ENCODE data around the gene RBM27.
A peak's percentile ranks its signal among the peaks of the same experiment; 100 is the strongest.
"Not testable (repeated sequence)": the region's sequence is repeated elsewhere in the genome, so short reads cannot be mapped to it uniquely, and the experiment has no call there.

Gene RBM27

GRCh38 chr5:146203011-146203871 lies at the start of gene RBM27:
RBM27 (plus strand) TSS chr5:146203605; CDS start chr5:146203766, 161 bp downstream.
- peak; percentile 98 for DNase-seq (ENCODE audit: low read depth)

DNA sequence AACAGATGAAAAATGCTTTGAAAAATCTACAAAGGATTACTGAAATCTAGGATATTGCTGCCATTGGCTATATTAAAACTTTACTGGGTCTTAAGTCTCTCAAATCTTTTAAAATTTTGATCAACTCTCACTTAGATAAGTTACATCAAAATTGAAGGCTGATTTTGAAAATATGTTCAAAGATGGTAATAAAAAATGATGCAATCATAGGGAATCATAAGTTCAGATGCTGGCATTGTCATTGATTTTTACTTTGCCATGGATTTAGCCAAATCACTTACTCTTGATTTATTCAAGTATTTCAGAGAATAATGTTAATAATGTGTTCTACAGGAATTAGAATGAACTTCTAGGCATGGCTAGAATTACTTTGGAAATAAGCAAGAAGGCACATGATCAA lies 45.1 kb upstream of the RBM27 start:
- DNase-seq (ENCODE audit: low read depth) = no peak

- DNase-seq (ENCODE audit: low read depth) = no peak
Observed at GRCh38 chr5:146164382-146164781, 39.0 kb upstream of the RBM27 start.

DNA sequence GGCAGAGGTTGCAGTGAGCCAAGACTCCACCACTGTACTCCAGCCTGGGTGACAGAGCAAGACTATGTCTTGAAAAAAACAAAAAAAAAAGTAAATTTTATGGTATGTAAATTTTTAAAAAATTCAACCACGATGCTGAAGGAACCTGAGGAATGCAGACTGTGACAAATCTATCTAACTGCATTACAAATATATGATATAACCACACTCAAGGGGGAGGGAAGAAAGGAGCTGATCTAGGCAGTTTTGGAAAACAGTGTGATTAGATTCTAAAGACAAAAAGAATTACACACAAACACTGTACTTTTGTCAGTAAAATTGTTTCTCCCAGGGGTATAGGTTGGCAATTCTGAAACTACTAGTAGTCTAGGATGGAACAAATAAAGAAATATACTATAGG lies 37.9 kb upstream of the RBM27 start:
- no peak for DNase-seq (ENCODE audit: low read depth)

DNA sequence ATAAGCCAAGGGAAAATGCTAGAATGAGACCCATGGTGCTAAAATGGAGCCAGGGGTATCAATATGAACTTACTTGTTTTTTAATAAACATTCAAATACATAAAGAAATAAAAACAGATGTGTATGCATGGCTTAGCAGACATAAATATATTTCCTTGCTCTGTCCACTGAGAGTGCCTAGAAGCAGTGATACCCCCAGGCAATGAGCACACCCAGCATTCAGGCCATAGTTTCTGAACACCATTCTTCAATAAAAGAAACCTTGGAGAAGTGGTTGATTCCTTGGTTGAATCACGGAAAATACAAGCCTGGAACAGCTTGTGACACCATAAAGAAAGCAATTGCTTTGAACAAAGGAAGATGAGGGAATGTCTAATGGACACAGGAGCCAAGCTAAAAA lies 37.5 kb upstream of the RBM27 start:
- no peak for DNase-seq (ENCODE audit: low read depth)

DNA sequence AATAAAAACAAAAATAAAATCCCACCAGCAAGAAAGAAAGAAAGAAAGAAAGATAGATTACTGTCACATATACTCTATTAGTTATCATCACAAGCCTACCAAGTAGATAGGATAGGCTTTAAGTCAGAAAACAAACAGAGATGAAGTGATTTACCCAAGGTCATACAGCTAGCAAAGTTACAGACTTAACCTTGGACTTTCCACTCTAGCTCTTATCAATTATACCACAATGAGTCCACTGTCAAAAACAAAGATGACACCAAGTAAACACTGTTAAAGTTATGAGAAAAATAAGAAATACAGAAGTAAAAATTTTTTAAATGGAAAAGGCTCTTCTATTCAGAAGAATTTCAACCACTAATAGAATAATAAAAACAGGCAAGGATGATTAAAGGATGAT lies 34.3 kb upstream of the RBM27 start:
- no peak for DNase-seq (ENCODE audit: low read depth)

GRCh38 chr5:146173049-146173448 lies 30.4 kb upstream of the RBM27 start:
- DNase-seq (ENCODE audit: low read depth) = not testable (repeated sequence)

- no peak for DNase-seq (ENCODE audit: low read depth)
Observed at GRCh38 chr5:146173597-146173996, 29.8 kb upstream of the RBM27 start.

GRCh38 chr5:146176805-146177204 lies 26.6 kb upstream of the RBM27 start:
- no peak for DNase-seq (ENCODE audit: low read depth)

DNA sequence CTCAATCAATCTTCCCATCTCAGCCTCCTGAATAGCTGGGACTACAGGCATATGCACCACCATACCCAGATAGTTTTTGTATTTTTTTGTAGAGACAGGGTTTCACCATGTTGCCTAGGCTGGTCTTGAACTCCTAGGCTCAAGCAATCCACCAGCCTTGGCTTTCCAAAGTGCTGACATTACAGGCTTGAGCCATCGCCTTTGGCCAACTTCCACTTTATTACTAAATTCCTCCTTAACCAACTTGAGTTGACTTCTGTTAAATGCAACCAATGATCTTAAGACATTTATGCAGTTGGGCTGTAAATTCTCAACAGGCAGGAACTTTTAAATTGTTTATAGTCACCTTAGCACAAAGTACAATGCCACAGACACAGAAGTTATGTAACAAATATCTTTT lies 23.7 kb upstream of the RBM27 start:
- no peak for DNase-seq (ENCODE audit: low read depth)

GRCh38 chr5:146183403-146183802 lies 20.0 kb upstream of the RBM27 start:
- not testable (repeated sequence) for DNase-seq (ENCODE audit: low read depth)

- no peak for DNase-seq (ENCODE audit: low read depth)
Observed at GRCh38 chr5:146185161-146185560, 18.2 kb upstream of the RBM27 start.

DNA sequence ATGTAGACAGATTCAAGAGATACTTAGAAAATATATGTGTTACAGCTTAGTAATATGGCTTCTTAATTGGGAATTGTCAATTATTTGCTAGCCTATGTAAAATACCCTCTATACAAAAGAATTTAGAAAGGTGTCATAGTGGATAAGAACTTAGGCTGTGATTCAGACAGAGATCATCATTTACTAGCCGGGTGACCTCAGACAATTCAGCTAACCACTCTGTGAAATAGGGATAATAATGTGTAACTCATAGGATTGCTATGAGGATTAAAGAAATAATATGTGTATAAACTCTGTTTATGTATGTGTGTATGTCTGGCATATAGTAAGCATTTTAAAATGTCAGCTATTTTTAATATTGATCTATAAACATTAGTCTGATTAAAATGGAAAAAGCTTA lies 15.0 kb upstream of the RBM27 start:
- DNase-seq (ENCODE audit: low read depth) = no peak

- DNase-seq (ENCODE audit: low read depth) = no peak
Observed at GRCh38 chr5:146192571-146193043, 10.8 kb upstream of the RBM27 start.

GRCh38 chr5:146193285-146193684 lies 10.1 kb upstream of the RBM27 start:
- no peak for DNase-seq (ENCODE audit: low read depth)

DNA sequence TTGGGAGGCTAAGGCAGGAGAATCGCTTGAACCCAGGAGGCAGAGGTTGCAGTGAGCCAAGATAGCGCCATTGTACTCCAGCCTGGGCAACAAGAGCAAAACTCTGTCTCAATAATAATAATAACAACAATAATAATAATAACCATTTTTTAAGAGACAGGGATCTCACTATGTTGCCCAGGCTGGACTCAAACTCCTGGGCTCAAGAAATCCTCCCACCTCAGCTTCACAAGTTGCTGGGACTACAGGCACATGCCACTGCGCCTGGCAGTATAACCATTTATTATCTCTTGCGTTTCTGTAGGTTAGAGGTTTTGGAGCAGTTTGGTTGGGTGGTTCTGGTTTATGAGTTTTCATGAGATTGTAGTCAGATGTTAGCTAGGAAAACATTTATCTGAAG lies 8.4 kb upstream of the RBM27 start:
- not testable (repeated sequence) for DNase-seq (ENCODE audit: low read depth)

DNA sequence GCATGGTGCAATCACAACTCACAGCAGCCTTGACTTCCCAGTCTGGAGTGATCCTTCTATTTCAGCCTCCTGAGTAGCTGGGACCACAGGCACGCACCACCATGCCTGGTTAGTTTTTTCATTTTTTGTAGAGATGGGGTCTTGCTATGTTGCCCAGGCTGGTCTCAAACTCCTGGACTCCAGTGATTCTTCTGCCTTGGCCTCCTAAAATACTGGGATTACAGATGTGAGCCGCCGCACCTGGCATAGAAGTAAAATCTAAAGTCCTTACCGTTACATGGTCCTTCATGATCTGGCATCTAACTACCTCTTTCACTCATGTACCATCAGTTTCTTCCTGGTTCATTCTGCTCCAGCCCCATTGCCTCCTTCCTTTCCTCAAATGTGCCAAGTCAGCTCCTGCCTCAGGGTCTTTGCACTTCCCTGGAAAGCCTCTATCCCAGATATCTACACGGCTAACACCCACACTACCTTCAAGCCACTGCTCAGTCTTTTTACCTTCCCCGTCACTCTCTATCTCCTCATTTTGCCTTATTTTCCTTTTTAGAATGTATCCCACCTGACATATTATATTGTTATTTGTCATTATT lies 6.9 kb upstream of the RBM27 start:
- DNase-seq (ENCODE audit: low read depth) = no peak

GRCh38 chr5:146199176-146199815 lies 4.1 kb upstream of the RBM27 start:
- DNase-seq (ENCODE audit: low read depth) = peak; percentile 14

DNA sequence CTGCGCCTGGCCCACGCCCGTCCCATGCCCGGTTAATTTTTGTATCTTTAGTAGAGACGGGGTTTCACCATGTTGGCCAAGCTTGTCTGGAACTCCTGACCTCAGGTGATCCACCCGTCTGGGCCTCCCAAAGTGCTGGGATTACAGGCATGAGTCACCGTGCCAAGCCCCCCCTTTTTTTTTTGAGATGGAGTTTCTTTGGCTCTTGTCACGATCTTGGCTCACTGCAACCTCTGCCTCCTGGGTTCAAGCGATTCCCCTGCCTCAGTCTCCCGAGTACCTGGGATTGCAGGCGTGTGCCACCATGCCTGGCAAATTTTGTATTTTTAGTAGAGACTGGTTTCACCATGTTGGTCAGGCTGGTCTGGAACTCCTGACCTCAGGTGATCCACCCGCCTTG lies 1.6 kb upstream of the RBM27 start:
- not testable (repeated sequence) for DNase-seq (ENCODE audit: low read depth)

GRCh38 chr5:146203872-146204192 lies 427 bp downstream of the RBM27 start:
- DNase-seq (ENCODE audit: low read depth) = no peak

DNA sequence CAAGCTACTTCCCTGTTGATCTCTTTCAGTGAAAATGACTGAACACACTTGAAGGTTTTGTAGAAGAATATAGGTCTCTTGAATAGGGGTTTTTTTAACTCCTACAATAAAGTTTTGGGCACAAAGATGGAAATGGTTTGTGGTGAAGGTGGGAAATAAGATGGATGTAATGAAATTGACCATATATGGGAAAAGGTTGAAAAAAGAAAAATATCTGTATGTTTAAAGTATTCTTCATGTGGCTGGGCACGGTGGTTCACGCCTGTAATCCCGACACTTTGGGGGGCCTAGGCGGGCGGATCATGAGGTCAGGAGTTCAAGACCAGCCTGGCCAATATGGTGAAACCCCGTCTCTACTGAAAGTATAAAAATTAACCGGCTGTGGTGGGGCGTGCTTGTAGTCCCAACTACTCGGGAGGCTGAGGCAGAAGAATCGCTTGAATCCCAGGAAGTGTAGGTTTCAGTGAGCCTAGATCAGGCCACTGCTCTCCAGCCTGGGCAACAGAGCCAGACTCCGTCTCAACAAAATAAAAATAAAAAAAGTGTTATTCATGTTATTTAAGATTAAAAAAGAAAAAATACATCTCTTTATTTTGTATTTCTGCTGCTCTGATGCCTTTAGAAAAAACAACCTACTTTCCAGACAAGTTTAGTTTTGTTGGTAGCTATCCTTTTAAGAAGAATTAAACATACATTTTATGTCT lies 2.2 kb downstream of the RBM27 start:
- DNase-seq (ENCODE audit: low read depth) = no peak

DNA sequence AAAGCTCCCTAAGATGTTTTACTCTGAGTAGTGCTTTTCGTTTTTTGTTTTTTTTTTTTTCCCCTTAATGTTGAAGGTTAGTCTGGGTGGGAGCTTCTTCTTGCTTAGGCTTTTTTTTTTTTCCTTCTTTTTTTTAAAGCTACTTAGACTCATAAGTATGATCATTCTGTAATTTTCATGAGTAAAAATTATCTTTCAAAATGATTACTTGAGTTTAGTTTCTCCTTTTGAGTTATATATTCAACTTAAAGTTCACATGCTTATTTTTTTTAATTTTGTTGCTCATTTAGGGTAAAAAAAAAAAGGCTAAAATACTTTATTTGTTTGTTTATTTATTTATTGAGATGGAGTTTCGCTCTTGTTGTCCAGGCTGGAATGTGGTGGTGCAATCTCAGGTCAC lies 2.9 kb downstream of the RBM27 start:
- no peak for DNase-seq (ENCODE audit: low read depth)

All from fibroblast of the conjunctiva (primary cell).